Measurements from ENCODE around the gene MFAP2.
"Not testable (repeated sequence)": the region's sequence is repeated elsewhere in the genome, so short reads cannot be mapped to it uniquely, and the experiment has no call there.

Gene MFAP2

DNA sequence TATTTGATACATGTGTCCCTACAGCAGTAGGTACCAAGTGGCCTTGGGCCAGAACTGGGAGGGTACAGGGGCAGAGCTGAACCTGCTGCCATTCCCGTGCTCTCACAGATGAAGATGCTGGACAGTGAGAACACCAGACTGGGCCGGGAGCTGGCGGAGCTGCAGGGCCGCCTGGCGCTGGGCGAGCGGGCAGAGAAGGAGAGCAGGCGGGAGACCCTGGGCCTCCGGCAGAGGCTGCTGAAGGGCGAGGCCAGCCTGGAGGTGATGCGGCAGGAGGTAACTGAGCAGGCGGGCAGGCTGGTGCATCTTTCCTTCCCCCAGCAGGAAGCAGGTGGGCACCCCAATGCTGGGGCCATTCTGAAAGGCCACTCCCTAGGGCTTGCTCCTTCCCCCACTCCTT lies 21.9 kb downstream of the MFAP2 start:
- DNase-seq: no peak

DNA sequence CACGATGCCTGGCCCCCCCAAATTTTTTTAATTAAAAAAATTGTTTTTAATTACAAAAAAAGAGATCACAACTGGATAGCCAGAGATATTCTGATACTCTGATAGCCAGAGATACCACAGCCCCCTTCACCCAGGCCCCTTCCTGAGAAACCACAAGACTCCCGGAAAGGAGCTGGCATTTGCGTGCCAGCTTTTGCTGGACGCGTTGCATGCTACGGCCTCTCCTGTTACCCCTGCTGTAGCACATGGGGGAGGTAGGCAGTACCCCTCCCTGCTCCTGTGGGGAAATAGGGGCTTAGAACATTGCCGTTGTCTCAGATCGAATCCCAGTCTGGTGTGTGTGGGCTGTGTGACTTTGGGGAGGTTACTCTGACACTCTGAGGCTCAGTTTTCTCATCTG lies 22.7 kb downstream of the MFAP2 start:
- DNase-seq: no peak

DNA sequence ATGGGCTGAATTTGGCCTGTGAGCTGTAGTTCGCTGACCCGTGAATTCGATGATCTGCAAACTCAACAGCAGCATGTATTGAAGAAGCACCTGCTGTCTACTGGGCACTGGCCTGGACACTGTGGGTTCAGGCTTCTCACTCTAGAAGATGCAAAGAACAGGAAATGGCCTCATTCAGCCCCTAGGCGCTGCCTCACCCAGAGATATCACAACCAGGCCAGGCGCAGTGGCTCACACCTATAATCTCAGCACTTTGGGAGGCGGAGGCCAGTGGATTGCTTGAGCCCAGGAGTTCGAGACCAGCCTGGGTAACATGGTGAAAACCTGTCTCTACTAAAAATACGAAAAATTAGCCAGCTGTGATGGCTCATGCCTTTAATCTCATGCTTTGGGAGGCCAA lies 23.6 kb downstream of the MFAP2 start:
- DNase-seq: no peak

DNA sequence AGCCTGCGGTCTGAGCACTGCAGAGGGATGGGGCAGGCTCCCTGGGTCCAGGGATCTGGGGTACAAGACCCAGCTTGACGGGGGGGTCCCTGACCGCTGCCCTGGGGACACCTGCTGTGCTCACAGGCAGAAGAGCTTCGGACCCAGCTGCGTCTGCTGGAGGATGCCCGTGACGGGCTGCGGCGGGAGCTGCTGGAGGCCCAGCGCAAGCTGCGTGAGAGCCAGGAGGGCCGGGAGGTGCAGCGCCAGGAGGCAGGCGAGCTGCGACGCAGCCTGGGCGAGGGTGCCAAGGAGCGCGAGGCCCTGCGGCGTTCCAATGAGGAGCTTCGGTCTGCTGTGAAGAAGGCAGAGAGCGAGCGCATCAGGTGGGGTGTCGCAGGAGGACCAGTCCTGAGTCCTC lies 25.2 kb downstream of the MFAP2 start:
- DNase-seq: no peak

DNA sequence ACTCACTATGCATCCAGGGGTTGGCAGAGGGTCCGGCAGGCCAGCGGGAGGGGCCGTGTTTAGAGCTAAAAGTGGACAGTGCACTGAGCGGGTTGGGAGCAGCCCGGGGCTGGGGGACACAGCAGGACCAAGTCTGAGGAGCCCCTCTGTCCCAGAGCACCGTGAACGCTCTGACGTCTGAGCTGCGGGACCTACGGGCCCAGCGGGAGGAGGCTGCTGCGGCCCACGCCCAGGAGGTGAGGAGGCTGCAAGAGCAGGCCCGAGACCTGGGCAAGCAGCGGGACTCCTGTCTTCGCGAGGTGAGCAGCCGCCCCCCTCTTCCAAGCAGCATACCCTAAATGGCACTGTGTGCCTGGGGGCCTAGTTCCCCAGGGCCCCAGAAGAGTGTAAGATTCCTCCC lies 25.8 kb downstream of the MFAP2 start:
- no peak for DNase-seq

DNA sequence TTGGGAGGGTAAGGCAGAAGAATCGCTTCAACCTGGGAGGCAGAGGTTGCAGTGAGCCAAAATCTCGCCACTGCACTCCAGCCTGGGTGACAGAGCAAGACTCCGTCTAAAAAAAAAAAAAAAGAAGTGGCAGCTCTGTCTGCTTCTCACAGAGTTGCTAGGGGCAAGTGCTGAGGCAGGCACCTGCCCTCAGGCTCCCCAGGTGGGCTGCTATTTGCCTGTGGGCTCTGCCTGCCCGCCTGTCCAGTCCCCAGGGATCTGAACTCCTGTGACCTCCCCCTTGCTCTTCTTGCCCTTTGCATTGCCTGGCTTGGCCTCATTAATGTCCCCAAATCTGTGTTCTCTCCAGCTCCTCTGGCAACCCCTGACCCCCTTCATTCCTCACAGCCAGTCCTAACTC lies 28.0 kb downstream of the MFAP2 start:
- DNase-seq: not testable (repeated sequence)

DNA sequence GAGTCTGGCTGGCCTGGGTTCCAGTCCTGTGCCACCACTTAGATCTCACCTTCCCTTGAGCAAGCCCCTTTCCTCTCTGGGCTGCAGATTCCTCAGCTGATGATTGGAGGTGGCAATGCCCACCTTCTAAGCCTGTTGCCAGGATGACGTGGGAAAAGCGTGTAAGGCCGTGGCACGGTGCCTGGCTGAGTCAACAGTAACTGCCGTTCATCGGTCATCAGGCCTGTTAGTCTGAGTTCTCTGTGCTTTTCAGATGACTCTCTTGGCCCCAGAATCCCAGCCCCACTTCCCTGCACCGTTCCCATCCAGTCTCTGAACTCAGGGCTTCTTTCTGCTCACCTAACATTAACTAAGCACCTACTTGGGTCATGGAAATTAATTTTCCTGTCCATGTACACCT lies 31.4 kb downstream of the MFAP2 start:
- not testable (repeated sequence) for DNase-seq

DNA sequence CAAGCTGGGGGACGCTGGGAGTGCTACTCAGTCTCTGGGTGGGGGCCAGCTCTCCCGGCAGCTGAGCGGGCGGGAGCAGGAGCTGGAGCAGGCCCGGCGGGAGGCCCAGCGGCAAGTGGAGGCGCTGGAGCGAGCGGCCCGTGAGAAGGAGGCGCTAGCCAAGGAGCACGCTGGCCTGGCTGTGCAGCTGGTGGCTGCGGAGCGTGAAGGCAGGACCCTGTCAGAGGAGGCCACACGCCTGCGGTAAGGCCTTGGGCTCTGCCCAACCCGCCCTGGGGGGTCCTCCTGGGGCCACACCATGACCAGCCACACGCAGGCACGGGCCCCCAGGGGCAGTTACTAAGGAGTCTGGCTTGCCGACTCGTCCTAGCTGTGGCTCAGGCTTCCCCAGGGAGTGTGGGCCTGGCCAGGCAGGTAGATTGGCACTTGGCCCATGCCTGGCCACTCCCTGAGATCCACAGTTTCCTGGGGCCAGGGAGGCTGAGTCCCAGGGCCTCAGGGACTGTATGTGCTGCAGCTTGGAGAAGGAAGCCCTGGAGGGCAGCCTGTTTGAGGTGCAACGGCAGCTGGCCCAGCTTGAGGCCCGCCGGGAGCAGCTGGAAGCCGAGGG lies 32.0 kb downstream of the MFAP2 start:
- DNase-seq: not testable (repeated sequence)

DNA sequence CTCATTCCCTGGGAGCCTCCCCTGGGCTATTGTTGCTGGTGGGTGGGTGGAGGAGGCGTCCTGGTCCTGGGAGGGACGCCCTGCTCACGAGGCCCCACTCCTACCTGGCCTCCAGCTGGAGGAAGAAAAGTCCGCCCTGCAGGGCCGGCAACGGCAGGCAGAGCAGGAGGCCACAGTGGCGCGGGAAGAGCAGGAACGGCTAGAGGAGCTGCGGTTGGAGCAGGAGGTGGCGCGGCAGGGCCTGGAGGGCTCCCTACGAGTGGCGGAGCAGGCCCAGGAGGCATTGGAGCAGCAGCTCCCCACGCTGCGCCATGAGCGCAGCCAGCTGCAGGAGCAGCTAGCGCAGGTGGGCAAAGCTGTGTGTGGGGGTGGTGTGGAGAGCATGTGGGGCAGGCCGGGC lies 33.8 kb downstream of the MFAP2 start:
- no peak for DNase-seq

DNA sequence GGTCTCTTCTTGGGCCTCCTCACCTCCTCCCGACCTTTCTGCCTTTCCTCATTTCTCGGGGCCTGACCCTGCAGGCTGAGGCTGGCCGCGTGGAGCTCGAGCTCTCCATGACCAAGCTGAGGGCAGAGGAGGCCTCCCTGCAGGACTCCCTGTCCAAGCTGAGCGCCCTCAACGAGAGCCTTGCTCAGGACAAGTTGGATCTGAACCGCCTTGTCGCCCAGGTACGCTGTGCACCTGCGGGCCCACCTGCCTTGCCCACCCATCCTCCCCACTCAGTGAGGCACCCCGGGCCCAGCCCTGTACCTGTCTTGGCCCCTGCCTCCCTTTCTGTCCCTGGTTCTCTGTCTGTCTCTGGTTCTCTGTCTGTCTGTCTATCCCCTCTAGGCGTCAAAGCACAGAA lies 34.2 kb downstream of the MFAP2 start:
- not testable (repeated sequence) for DNase-seq

DNA sequence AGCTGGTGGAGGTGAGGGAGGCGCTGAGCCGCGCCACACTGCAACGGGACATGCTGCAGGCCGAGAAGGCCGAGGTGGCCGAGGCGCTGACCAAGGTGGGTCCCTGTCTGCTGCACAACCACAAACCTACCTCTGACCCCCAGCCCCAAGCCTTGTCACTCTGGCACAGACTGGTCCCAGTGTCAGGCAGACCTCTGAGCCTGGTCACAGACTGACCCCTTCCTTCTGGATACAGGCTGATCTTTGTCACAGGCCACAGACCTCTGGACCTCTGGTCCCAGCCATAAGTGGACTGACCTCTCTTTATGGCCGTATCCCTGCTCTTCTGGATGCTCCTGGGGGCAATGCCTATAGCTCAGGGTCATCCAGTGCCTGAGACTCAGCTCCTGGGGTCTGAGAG lies 34.9 kb downstream of the MFAP2 start:
- not testable (repeated sequence) for DNase-seq

DNA sequence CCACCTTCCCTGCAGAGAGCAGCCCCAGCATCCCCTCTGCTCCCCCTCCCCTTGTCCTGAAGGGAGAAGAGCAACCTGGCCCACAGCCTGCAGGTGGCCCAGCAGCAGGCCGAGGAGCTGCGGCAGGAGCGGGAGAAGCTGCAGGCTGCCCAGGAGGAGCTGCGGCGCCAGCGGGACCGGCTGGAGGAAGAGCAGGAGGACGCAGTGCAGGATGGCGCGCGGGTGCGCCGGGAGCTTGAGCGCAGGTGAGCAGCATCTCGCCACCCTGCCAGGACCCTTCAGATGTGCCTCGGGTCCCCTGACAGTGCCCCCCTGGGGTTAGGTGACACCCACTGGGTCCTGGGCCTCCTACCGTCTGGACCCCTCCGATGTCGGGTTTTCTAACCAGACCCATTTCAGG lies 36.4 kb downstream of the MFAP2 start:
- no peak for DNase-seq

DNA sequence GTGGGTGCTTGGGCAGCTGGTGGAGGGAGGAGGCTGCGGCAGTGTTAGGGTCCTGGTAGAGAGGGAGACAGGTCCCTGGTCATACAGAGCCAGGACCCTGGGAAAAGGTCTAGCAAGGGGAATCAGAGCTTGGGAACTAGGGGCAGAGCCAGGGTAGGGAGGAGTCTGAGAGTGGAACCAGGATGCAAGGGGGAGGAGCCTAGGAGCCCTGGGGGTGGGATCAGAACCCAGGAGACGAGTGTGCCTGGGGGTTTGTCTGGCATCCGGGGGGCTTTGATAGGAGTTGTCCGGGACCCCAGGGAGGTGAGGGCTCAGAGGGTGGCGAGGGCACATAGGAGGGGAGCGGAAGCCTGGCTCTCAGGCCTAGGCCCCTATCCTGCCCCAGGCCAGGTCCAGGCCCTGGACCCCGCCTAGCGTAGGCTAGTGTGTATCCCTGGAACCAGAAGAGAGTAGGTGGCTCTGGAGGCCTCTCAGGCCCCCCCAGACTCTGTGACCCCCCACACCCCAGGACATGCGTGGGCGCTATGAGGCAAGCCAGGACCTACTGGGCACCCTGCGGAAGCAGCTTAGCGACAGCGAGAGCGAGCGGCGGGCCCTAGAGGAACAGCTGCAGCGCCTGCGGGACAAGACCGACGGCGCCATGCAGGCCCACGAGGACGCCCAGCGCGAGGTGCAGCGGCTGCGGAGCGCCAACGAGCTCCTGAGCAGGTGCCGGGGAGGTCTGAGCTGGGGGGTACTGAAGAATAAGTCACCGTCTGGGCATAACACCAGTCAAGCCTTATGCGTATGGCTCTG lies 40.8 kb downstream of the MFAP2 start:
- not testable (repeated sequence) for DNase-seq

DNA sequence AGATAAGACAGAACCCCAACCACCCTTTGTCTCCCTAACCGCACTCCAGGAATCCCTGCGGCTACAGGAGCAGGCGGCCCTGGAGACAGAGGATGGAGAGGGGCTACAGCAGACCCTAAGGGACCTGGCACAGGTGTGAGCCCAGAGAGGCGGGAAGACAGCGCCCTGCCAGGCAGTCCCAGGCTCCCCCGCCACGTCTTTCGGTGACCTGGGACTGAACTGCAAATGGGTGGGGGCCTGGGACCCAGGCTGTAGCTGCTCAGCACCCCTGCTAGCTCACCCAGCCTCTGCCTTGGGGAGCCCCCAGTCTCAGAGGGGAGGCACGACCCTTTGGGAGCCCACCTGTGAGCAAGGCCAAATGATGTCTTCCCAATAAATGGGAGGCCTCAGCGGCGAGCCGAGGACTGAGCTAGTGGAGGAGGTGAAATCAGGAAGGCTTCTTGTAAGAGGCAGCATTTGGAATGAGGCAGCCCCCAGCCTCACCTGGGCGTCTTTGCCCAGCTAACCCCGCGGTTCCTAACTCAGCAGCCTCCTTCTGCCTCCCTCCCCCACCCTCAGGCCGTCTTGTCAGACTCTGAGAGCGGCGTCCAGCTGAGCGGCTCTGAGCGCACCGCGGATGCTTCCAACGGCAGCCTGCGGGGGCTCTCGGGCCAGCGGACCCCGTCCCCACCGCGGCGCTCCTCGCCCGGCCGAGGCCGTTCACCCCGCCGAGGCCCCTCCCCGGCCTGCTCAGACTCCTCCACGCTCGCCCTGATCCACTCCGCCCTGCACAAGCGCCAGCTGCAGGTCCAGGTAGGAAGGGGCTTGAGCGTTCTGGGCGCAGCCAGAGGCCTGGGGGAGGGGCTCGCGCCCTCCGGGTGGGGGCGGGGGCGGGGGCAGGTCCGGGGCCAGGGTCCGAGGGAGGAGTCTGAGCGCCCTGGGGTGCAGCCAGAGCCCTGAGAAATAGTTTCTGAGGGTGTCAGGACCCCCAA lies 41.8 kb downstream of the MFAP2 start:
- no peak for DNase-seq

DNA sequence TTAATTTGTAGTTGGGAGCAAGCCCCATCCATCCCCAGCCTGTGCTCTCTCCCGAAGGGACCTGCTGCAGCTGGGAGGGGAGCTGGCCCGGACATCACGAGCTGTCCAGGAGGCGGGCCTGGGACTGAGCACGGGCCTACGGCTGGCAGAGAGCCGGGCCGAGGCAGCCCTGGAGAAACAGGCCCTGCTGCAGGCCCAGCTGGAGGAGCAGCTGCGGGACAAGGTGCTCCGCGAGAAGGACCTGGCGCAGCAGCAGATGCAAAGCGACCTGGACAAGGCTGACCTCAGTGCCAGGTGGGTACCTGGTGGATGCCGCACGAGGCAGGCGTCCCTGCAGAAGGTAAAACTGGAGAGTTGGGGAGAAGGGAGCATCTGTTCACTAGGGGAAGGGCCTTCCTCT lies 43.8 kb downstream of the MFAP2 start:
- not testable (repeated sequence) for DNase-seq

DNA sequence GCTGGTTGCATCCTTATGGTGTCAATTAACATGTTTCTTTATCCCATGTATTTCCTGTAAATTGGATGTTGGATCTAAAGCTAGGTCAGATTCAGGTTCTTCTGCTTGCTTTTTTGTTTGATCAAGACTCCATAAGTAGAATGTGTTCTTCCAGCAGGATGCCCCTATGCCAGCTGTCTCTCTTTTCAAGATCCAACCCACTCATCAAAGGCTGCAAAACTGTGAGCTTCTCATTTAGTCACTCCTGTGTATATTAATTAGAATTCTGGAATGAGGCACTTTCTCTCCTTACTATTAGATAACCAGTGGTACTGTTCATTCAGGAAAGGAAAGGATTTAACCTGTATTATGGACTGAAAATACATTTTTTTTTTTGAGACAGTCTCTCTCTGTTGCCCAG lies 46.5 kb downstream of the MFAP2 start:
- not testable (repeated sequence) for DNase-seq

DNA sequence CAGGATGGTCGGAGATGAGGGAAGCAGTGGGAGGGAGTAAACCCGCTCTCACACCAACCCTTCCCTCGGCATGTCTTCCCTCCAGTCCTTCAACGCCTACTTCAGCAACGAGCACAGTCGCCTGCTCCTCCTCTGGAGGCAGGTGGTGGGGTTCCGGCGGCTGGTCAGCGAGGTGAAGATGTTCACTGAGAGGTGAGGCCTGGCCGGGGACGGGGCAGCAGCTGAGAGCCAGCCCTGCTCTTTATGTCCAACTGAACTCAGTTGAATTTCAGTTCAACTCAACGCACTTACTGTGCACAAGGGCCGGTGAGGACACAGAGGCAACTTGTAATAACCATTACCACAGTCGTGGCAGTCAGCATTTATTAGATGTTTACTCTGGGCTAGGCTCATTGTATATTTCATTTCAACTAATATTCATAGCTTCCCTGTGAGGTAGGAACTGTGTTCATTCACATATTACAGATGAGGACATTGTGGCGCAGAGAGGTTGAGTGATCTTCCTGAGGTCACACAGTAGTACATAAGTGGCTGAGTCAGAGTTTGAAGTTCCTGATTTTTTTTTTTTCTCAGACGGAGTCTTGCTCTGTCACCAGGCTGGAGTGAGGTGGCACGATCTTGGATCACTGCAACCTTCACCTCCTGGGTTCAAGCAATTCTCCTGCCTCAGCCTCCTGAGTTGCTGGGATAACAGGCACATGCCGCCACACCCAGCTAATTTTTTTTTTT lies 49.0 kb downstream of the MFAP2 start:
- not testable (repeated sequence) for DNase-seq

DNA sequence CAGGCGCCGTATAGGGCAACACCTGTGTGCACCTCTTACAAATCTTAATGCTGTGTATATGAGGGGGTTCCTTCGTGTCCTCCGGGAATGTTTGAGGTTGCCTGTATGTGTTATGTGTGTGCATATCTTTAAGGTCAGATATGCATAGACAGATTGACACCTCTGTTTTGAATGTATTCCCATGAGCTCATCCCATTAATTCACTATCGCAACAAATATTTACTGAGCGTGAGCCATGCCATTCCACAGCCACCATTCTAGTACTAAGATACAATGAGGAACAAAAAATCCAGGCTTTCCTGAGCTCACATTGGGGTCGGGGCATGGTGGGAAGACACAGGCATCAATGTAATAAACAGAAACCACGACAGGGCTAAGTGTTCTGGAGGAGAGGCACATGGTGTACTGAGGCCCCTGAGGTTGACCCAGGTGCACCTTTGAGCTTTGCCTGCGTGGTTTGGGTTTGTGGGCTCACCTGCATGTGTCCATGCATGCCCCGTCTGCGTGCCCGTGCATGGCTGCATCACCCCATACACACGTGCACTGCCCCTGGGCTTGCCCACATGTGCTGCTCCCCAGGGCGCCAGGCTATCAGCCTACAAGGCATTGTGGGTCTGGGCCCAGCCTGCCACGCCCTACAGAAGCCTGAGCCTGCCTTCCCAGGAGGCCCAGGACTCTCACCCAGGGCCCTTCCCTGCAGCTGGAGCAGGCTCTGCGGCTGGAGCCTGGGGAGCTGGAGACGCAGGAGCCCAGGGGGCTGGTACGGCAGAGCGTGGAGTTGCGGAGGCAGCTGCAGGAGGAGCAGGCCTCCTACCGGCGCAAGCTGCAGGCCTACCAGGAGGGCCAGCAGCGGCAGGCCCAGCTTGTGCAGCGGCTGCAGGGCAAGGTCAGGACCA lies 51.0 kb downstream of the MFAP2 start:
- not testable (repeated sequence) for DNase-seq

DNA sequence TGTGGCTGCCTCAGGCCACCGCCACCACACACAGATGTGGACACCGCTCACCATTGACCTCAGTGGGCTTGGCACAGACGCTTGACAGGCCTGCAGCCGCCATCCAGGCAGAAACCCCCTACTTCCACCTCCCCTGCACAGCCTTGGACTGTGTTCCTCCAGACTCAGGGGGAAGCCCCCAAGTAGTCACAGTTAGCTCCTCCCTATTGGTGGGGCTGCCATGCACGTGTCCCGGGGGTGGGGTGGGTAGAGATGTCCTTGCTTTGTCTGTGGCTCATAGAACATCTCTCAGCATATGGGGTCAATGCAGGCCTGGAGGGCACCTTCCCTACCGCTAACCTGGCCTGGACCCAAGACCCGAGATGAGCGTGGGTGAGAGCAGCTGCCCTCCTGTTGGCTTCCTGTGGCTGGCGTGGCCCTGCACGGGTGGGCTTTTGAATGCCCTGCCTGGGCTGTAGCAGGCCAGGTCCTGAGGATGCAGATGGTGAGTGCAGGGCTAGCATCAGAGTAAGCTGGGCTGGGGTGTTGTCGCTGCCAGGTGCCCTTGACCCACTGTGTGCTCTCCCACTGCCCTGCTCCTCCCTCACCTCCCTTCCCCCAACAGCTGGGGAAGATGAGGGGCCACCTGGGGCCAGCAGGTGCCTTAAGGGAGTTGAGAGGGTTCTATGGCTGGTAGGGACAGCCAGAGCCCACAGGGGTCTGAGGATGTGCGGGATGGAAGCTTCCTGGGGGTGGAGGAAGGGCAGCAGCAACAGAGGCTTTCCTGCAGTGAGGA lies 52.5 kb downstream of the MFAP2 start:
- no peak for DNase-seq

DNA sequence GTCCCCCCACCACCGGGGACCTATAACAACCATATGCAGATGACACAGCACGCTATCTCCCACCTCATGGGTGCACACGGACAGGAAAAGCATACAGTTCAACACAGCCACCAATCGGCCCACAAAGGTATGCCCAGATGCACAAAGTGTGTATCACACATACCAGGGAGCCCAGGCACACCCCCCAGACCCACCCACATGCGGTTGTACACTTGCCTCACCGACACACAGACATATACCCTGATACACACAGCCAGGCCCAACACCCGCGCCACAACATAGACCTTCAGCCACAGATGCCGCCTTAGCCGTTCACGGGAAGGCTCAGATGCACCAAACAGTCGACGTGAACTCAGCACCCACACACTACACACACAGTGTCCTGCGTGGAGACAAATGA lies 53.2 kb downstream of the MFAP2 start:
- no peak for DNase-seq

Measured in stimulated activated CD4-positive, alpha-beta T cell treated with anti-CD3 and anti-CD28 coated beads, Interleukin-12 subunit alpha, Interleukin-12 subunit beta, amount 100 ng/mL, for 4 hours (primary cell).